Vagina (tissue), 1 donor: ENCODE measurements around the gene PCNX2. TPM values are rescaled to one million over a fixed set of nuclear protein-coding genes. Genes with fewer than 3 reads are reported as not detected.

Experiments used
- total RNA-seq: library from RNA; depleted of rRNA; stranded (reverse); fragments of >200 nt; gene quantifications from one replicate; pipeline ENCODE4 v1.2.3, GENCODE V29; 2016

Gene PCNX2
- total RNA-seq, 1 donor from 2014 or later: 29.2 TPM

Other genes with a start within 250 kb of the PCNX2 start
- gene MAP3K21, start 32.0 kb upstream of the PCNX2 start, total RNA-seq: 6.9 TPM